ENCODE results near the gene ZMYM3. TPM values are rescaled to one million over a fixed set of nuclear protein-coding genes. Genes with fewer than 3 reads are reported as not detected.
"Not testable (repeated sequence)": the region's sequence is repeated elsewhere in the genome, so short reads cannot be mapped to it uniquely, and the experiment has no call there.

ZMYM3 gene
- total and polyA plus RNA-seq, 3 donors from 2014 or later, result 36.8 to 97.1 (median 67.6) TPM

DNA sequence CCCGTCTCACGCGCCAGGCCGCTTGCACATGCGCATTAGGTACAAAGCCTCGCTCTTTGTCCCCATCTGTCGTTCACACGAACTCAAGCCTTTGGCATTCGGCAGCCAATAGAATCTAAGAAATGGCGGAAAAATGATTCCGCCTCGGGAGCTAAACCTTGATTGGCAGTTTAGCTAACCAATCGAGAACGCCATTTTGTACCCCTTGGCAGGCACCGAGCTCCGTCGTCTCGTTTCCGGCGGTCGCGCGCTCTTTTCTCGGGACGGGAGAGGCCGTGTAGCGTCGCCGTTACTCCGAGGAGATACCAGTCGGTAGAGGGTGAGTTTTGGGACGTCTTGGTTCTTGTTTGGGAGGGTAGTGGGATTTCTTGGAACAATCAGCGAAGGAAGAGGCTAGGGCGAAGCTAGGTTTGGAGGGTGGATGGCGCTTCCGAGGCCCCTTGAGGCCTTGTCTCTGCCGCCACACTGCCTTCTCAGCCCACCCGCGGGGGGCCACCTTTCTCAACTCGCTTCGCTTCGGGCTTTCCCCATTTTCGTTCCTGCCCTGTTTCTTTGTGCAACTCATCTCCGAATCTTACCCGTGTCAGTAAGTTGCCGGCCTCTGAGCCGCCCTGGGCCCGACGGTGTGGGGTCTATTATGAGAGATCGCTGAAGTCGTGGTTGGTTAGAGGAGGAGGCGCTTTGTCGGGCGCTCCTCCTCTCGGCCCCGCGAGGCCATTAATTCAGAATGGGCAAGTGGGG, 29.6 kb upstream of the ZMYM3 start, which contains the start of gene NONO:
Gene NONO (plus strand): TSS at position 233 of the 741 bp plus-strand sequence. CDS start 7,003 bp downstream, outside the sequence.
- H3K27me3 ChIP-seq, result no peaks in the 10 kb centered on the region
- peak within 1 kb of the TSS; percentile 87 to 88 for H3K27ac ChIP-seq
- H3K9me3 ChIP-seq, result no peaks in the 10 kb centered on the region
- peak; percentile 93 for DNase-seq
- peak; percentile 26 for TF ChIP-seq POLR2A (IDR thresholded peaks at IDR 0.05)
- TF ChIP-seq, protein P1, sequence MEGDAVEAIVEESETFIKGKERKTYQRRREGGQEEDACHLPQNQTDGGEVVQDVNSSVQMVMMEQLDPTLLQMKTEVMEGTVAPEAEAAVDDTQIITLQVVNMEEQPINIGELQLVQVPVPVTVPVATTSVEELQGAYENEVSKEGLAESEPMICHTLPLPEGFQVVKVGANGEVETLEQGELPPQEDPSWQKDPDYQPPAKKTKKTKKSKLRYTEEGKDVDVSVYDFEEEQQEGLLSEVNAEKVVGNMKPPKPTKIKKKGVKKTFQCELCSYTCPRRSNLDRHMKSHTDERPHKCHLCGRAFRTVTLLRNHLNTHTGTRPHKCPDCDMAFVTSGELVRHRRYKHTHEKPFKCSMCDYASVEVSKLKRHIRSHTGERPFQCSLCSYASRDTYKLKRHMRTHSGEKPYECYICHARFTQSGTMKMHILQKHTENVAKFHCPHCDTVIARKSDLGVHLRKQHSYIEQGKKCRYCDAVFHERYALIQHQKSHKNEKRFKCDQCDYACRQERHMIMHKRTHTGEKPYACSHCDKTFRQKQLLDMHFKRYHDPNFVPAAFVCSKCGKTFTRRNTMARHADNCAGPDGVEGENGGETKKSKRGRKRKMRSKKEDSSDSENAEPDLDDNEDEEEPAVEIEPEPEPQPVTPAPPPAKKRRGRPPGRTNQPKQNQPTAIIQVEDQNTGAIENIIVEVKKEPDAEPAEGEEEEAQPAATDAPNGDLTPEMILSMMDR (IDR thresholded peaks at IDR 0.05), result no peak
- H3K4me3 ChIP-seq, result peak within 1 kb of the TSS; percentile 66 to 79
- no peaks in the 10 kb centered on the region for H3K4me1 ChIP-seq
- H3K36me3 ChIP-seq (ENCODE audit: low read depth, missing control alignments), result no peaks in the 10 kb centered on the region
- intact Hi-C loops (cut with DNase I; ENCODE audit: low total_unique reads), result no loop called here
- WGBS, 2 donors, result 0 to 1% methylated on average over 15 to 57 of the region's 57 CpGs

DNA sequence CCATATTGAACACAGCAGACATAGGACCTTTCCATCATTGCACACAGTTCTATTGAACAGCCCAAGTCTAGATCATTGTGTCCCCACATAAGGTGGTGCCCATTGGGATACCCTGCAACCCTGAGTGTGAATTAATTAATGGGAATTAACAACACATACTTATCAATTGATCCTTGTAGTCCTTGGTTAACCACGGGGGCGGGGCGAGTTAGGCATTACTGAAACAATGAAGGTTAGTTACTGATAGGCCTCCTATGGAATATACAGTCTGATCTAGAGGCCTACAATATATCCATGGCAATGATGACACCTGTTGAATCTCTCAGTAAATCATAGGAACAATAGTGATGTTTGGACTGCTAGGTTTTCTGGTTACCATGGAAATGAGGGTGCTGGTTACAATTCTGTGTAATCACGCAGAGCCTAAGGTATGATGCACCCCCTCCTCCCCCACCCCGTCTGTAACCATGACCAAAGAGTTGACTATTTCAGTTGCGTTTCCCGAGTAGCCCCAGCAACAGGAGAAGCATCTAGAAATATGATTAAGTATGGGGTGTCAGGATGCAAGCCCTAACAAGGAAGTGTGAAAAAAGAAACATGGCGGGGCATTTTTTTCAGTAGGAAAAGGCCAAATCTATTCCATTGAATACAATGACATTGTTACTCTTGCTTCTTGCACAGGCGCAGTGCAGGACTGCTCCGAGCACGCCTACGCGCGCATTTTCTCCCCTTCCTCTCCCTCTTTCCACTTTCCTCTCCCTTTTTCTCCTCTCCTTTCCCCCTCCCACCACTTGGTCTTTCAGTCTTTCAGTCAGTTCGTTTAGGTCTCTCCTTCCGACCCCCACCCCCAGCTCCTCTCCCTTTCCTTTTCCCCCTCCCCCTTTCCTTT, 28.8 kb upstream of the ZMYM3 start:
- Histone ChIP-seq H3K9me3 (no peaks in the 10 kb centered on the region), H3K27me3 (no peaks in the 10 kb centered on the region), H3K36me3 (ENCODE audit: low read depth, missing control alignments) (no peaks in the 10 kb centered on the region), H3K4me3 (peak overlapping the region; percentile 66 to 79), H3K27ac (peak overlapping the region; percentile 86 to 88), H3K4me1 (no peaks in the 10 kb centered on the region)
- DNase-seq, result peak; percentile 15
- 10 to 19% methylated on average over 14 to 16 of the region's 16 CpGs for WGBS, 2 donors
- no peak for TF ChIP-seq POLR2A (IDR thresholded peaks at IDR 0.05)
- TF ChIP-seq, protein P1 (IDR thresholded peaks at IDR 0.05), result no peak
- intact Hi-C loops (cut with DNase I; ENCODE audit: low total_unique reads), result no loop called here

DNA sequence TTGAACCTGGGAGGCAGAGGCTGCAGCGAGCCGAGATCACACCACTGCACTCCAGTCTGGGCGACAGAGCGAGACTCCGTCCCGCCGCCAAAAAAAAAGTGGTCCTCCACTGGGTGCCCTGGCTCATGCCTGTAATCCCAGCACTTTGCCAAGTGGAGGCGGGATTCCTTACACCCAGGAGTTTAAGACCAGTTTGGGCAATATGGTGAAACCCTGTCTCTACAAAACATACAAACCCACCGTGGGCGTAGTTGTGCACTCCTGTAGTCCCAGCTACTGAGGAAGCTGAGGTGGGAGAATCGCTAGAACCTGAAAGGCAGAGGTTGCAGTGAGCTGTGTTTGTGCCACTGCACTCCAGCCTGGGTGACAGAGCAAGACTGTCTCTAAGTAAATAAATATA, 27.4 kb upstream of the ZMYM3 start:
- H3K4me1 ChIP-seq; H3K4me3 ChIP-seq; H3K27ac ChIP-seq; H3K27me3 ChIP-seq; DNase-seq; intact Hi-C loops (cut with DNase I; ENCODE audit: low total_unique reads); H3K36me3 ChIP-seq (ENCODE audit: low read depth, missing control alignments); H3K9me3 ChIP-seq: not testable (repeated sequence)
- 92% methylated on average over 10 of the region's 11 CpGs; no CpG with 5 or more reads in 1 of the 2 donors for WGBS, 2 donors

- H3K9me3 ChIP-seq; H3K4me1 ChIP-seq; DNase-seq; H3K27me3 ChIP-seq; H3K27ac ChIP-seq; H3K4me3 ChIP-seq; intact Hi-C loops (cut with DNase I; ENCODE audit: low total_unique reads); H3K36me3 ChIP-seq (ENCODE audit: low read depth, missing control alignments): not testable (repeated sequence)
- 98 to 100% methylated on average over 2 of the region's 2 CpGs for WGBS, 2 donors
These were observed 18.4 kb upstream of the ZMYM3 start for GRCh38 chrX:71272313-71272712.

DNA sequence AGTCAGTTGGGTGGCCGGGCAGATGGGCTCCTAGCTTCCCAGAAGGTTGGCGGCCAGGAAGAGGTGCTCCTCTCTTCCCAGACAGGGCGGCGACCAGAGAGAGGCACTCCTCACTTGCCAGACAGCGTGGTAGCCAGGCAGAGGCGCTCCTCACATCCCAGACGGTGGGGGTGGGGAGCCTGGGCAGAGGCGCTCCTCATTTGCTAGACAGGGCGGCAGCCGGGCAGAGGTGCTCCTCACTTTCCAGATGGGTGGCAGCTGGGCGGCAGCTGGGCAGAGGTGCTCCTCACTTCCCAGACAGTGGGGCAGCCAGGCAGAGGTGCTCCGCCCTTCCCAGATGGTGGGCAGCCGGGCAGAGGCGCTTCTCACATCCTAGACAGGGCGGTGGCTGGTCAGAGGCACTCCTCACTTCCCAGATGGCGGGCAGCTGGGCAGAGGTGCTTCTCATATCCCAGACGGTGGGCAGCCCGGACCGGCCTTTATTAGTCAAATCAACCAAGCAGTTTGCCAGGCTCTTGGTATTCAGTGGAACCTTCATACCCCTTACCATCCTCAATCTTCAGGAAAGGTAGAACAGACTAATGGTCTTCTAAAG, 16.0 kb upstream of the ZMYM3 start:
- 92% methylated on average over 19 of the region's 19 CpGs; no CpG with 5 or more reads in 1 of the 2 donors for WGBS, 2 donors
- no peaks in the 10 kb centered on the region for H3K27me3 ChIP-seq
- intact Hi-C loops (cut with DNase I; ENCODE audit: low total_unique reads), result no loop called here
- no peaks in the 10 kb centered on the region for H3K9me3 ChIP-seq
- TF ChIP-seq, protein P1 (IDR thresholded peaks at IDR 0.05), result no peak
- TF ChIP-seq POLR2A (IDR thresholded peaks at IDR 0.05), result no peak
- no peaks in the 10 kb centered on the region for H3K36me3 ChIP-seq (ENCODE audit: low read depth, missing control alignments)
- no peak for DNase-seq
- no peak overlapping the region for H3K4me3 ChIP-seq
- no peak overlapping the region for H3K27ac ChIP-seq
- H3K4me1 ChIP-seq, result no peaks in the 10 kb centered on the region

- H3K4me1 ChIP-seq; DNase-seq; H3K9me3 ChIP-seq; H3K36me3 ChIP-seq (ENCODE audit: low read depth, missing control alignments); H3K27me3 ChIP-seq; H3K4me3 ChIP-seq; H3K27ac ChIP-seq; intact Hi-C loops (cut with DNase I; ENCODE audit: low total_unique reads): not testable (repeated sequence)
These were observed 14.7 kb upstream of the ZMYM3 start for GRCh38 chrX:71268624-71269023.

Data from testis (tissue), 3 donors.